ENCODE data around the gene RGS9BP.

DNA sequence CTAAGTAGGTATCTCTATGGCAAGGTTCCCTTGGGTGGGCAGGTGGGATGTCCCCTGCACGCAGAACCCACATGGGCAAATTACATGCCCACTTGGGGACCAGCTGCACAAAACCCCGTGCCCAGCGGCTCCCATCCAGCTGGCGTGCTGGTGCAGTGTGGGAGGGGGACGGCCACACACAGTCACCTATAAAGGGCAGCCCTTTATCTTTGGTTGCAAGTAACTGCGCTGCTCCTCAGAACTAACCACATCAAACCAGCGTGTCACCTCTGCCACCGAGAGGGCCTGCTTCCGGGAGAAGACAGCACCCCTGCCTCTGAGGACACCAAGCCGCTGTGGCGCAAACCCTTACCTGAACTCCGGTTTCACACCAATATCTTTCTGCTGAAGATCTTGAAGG is 32.9 kb upstream of the RGS9BP start:
- TF ChIP-seq, protein P1, sequence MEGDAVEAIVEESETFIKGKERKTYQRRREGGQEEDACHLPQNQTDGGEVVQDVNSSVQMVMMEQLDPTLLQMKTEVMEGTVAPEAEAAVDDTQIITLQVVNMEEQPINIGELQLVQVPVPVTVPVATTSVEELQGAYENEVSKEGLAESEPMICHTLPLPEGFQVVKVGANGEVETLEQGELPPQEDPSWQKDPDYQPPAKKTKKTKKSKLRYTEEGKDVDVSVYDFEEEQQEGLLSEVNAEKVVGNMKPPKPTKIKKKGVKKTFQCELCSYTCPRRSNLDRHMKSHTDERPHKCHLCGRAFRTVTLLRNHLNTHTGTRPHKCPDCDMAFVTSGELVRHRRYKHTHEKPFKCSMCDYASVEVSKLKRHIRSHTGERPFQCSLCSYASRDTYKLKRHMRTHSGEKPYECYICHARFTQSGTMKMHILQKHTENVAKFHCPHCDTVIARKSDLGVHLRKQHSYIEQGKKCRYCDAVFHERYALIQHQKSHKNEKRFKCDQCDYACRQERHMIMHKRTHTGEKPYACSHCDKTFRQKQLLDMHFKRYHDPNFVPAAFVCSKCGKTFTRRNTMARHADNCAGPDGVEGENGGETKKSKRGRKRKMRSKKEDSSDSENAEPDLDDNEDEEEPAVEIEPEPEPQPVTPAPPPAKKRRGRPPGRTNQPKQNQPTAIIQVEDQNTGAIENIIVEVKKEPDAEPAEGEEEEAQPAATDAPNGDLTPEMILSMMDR (IDR thresholded peaks at IDR 0.05) = no peak
- TF ChIP-seq POLR2A (IDR thresholded peaks at IDR 0.05; ENCODE audit: low read depth) = no peak
- no peak for TF ChIP-seq EP300 (IDR thresholded peaks at IDR 0.05)

Measured in esophagus muscularis mucosa (tissue), 4 donors.